Adrenal gland (tissue), 12 donors: ENCODE results near the gene TXNDC16. TPM values are rescaled to one million over a fixed set of nuclear protein-coding genes. Genes with fewer than 3 reads are reported as not detected.

Source experiments
- DNase-seq, 7 donors: peaks; one replicate each; pipeline ENCODE4 v3.0.0-alpha.2; 2019 to 2020
- H3K27ac ChIP-seq, 5 donors: fragments of 200-600 bp; sonication (generic) in 4 of 5; 1 replicate in 3 of 5; 2 replicates in 2 of 5; pipeline versions ENCODE4 v1.5.1 to v1.8.0; 2016 to 2020; ENCODE audit warnings: mild to moderate bottlenecking in 1 of 5
- H3K27me3 ChIP-seq: fragments of 200-600 bp; 2 replicates; pipeline ENCODE4 v1.8.0; 2021
- H3K36me3 ChIP-seq, 2 donors: fragments of 200-600 bp; replicated peaks in 1 of 2; 1 replicate in 1 of 2; 2 replicates in 1 of 2; pipeline versions ENCODE4 v1.5.1 to v1.8.0; 2018 to 2022
- H3K4me1 ChIP-seq, 2 donors: fragments of 200-600 bp; replicated peaks in 1 of 2; 1 replicate in 1 of 2; 2 replicates in 1 of 2; pipeline versions ENCODE4 v1.5.1 to v1.8.0; 2018 to 2021
- H3K4me3 ChIP-seq, 4 donors: fragments of 200-600 bp; sonication (generic) in 3 of 4; one replicate each; pipeline ENCODE4 v1.5.1; 2016 to 2018
- H3K9me3 ChIP-seq, 3 donors: fragments of 200-600 bp; sonication (generic) in 1 of 3; replicated peaks in 1 of 3; 1 replicate in 2 of 3; 2 replicates in 1 of 3; pipeline versions ENCODE4 v1.5.1 to v1.8.0; 2016 to 2021
- CTCF ChIP-seq, 6 experiments: fragments of 450-650 bp in 4 of 6; fragments of 200-600 bp in 2 of 6; sonication (generic) in 1 of 6; IDR thresholded peaks; 1 replicate in 5 of 6; 2 replicates in 1 of 6; pipeline versions ENCODE4 v1.5.1 to v1.8.0; 2016 to 2021; ENCODE audit warnings: antibody characterized with exemption in 6 of 6, mild to moderate bottlenecking in 2 of 6, moderate library complexity in 1 of 6
- POLR2A ChIP-seq, 2 donors: fragments of 450-650 bp; IDR thresholded peaks; one replicate each; pipeline ENCODE4 v1.6.1; 2017; ENCODE audit warnings: antibody characterized with exemption in 2 of 2, mild to moderate bottlenecking in 2 of 2, moderate library complexity in 1 of 2
- WGBS, 4 donors: extraction: QIAGEN DNeasy Blood & Tissue Kit in 2 of 4; methylation state at CpG; one replicate each; pipeline versions ENCODE4 v1.1.5 to v1.1.7; 2013 to 2017; 5-methylcytosine and 5-hydroxymethylcytosine counted together
- intact Hi-C, 2 donors: fragments of 100-400 bp; cut with DNase I; formaldehyde crosslinking; loops; one replicate each; pipeline versions ENCODE4 v1.14.1 to v1.15.0; 2022 to 2023
- polyA plus RNA-seq, 3 donors: library from polyadenylated mRNA; stranded (reverse); fragments of 200-250 nt in 2 of 3; fragments of 350-450 nt in 1 of 3; fragmentation: Illumina TruSeq in 1 of 3; extraction: RNeasy Lipid Tissue Mini Kit (QIAGEN cat#74804) in 1 of 3; gene quantifications; one replicate each; pipeline ENCODE4 v1.2.3, GENCODE V29; 2013 to 2014
- total RNA-seq, 9 donors: library from RNA; depleted of rRNA in 4 of 9; stranded (reverse); fragments of >200 nt in 4 of 9; fragments of 120-200 nt in 1 of 9; fragmentation: NEBNext Ultra II Directional in 1 of 9; extraction: Animal tissue kit (Norgen Biotek cat#: 25700) in 1 of 9; gene quantifications; one replicate each; pipeline versions ENCODE4 v1.1.0 to v1.2.4, GENCODE V29; 2013 to 2023
- donor health status: healthy with polysubstance abuse.
- donor health status: Bipolar disorder and iron deficiency.
- donor health status: DM: yes; HTN: yes; CAD: no.
- donor health status: DM: no; HTN: no; CAD: no.
- donor health status: DM: no; HTN: no; CAD: no.
- donor health status: DM: yes; HTN: yes; CAD: no.

TXNDC16 gene
- total and polyA plus RNA-seq, 12 donors, result 1.3 to 7.2 (median 5.6) TPM

GRCh38 chr14:52397844-52398243 lies 154.5 kb downstream of the TXNDC16 start:
- 77 to 95% (median 80%) methylated on average over 5 of the region's 5 CpGs for WGBS, 4 donors
- intact Hi-C loops, result no loop called here
- no peaks in the 10 kb centered on the region for H3K36me3 ChIP-seq

GRCh38 chr14:52395728-52396127 lies 156.6 kb downstream of the TXNDC16 start:
- Histone ChIP-seq H3K27ac (no peak overlapping the region), H3K4me3 (no peak overlapping the region), H3K36me3 (no peaks in the 10 kb centered on the region), H3K9me3 (no peaks in the 10 kb centered on the region), H3K27me3 (no peaks in the 10 kb centered on the region), H3K4me1 (no peaks in the 10 kb centered on the region)
- 39 to 63% (median 52%) methylated on average over 3 of the region's 3 CpGs for WGBS, 4 donors
- no peak for DNase-seq
- intact Hi-C loops, result no loop called here
- TF ChIP-seq POLR2A (IDR thresholded peaks at IDR 0.05), result no peak
- no peak for TF ChIP-seq CTCF (IDR thresholded peaks at IDR 0.05)

More at GRCh38 chr14:52397844-52398243, 154.5 kb downstream of the TXNDC16 start:
- Histone ChIP-seq H3K4me1 (no peaks in the 10 kb centered on the region), H3K4me3 (no peak overlapping the region), H3K9me3 (no peaks in the 10 kb centered on the region), H3K27ac (no peak overlapping the region), H3K27me3 (no peaks in the 10 kb centered on the region)
- no peak for DNase-seq
- TF ChIP-seq CTCF (IDR thresholded peaks at IDR 0.05), result no peak
- no peak for TF ChIP-seq POLR2A (IDR thresholded peaks at IDR 0.05)

GRCh38 chr14:52391881-52392615 lies 160.3 kb downstream of the TXNDC16 start:
- TF ChIP-seq CTCF (IDR thresholded peaks at IDR 0.05) (no peak), POLR2A (IDR thresholded peaks at IDR 0.05) (no peak)
- intact Hi-C loops, result no loop called here
- no peak overlapping the region for H3K27ac ChIP-seq

More at GRCh38 chr14:52391881-52392615, 160.3 kb downstream of the TXNDC16 start:
- no peaks in the 10 kb centered on the region for H3K36me3 ChIP-seq
- H3K4me3 ChIP-seq, result no peak overlapping the region
- no peaks in the 10 kb centered on the region for H3K9me3 ChIP-seq
- no peaks in the 10 kb centered on the region for H3K27me3 ChIP-seq
- WGBS, 4 donors, result 73 to 77% (median 75%) methylated on average over 4 of the region's 4 CpGs
- no peak for DNase-seq
- no peaks in the 10 kb centered on the region for H3K4me1 ChIP-seq

Other genes starting within 250 kb of the TXNDC16 start
- gene PTGER2, start 238.2 kb downstream of the TXNDC16 start, total RNA-seq, result 1 to 10 TPM in 6 of 9 donors, under 1 TPM in 2, not detected in 1; 0.18 to 2.9 (median 1.7) TPM
- gene PTGER2, start 238.2 kb downstream of the TXNDC16 start, polyA plus RNA-seq, result 1 to 10 TPM; 1.2 to 1.4 (median 1.2) TPM
- gene GPR137C, start 331 bp upstream of the TXNDC16 start, total RNA-seq, result 1 to 10 TPM in 2 of 9 donors, under 1 TPM in 7; 0.09 to 2.8 (median 0.52) TPM
- 1 to 10 TPM in 1 of 3 donors, under 1 TPM in 2; 0.74 to 1.4 (median 0.81) TPM for gene GPR137C, start 331 bp upstream of the TXNDC16 start, polyA plus RNA-seq
- gene ERO1A, start 143.1 kb upstream of the TXNDC16 start, total RNA-seq, result 10 to 100 TPM; 17.6 to 35.2 (median 25.2) TPM
- 10 to 100 TPM in 2 of 3 donors, 1 to 10 TPM in 1; 8.8 to 21.0 (median 11.7) TPM for gene ERO1A, start 143.1 kb upstream of the TXNDC16 start, polyA plus RNA-seq
- gene PSMC6, start 154.7 kb upstream of the TXNDC16 start, total RNA-seq, result 100 to 1,000 TPM in 3 of 9 donors, 10 to 100 TPM in 6; 50.6 to 235 (median 84.9) TPM
- gene PSMC6, start 154.7 kb upstream of the TXNDC16 start, polyA plus RNA-seq, result 100 to 1,000 TPM in 2 of 3 donors, 10 to 100 TPM in 1; 55.2 to 226 (median 133) TPM
- gene STYX, start 177.7 kb upstream of the TXNDC16 start, total RNA-seq, result 10 to 100 TPM in 1 of 9 donors, 1 to 10 TPM in 8; 3.7 to 13.0 (median 6.5) TPM
- gene STYX, start 177.7 kb upstream of the TXNDC16 start, polyA plus RNA-seq, result 1 to 10 TPM; 1.6 to 5.7 (median 2.6) TPM
- gene GNPNAT1, start 239.1 kb upstream of the TXNDC16 start, total RNA-seq, result 10 to 100 TPM in 8 of 9 donors, 1 to 10 TPM in 1; 4.6 to 22.4 (median 14.1) TPM
- 10 to 100 TPM in 1 of 3 donors, 1 to 10 TPM in 2; 5.0 to 30.1 (median 5.3) TPM for gene GNPNAT1, start 239.1 kb upstream of the TXNDC16 start, polyA plus RNA-seq